ENCODE measurements around the gene ZFP36.
"Not testable (repeated sequence)": the region's sequence is repeated elsewhere in the genome, so short reads cannot be mapped to it uniquely, and the experiment has no call there.

ZFP36 gene

GRCh38 chr19:39369200-39369599 is 37.4 kb upstream of the ZFP36 start:
- H3K27ac ChIP-seq: no peak overlapping the region
- no peak for TF ChIP-seq ZFX (IDR thresholded peaks at IDR 0.05)

- TF ChIP-seq ZFX (IDR thresholded peaks at IDR 0.05) (no peak), CTCF (conservative IDR thresholded peaks at IDR 0.05) (no peak)
- no peak overlapping the region for H3K27ac ChIP-seq
Measured at GRCh38 chr19:39370735-39371134, 35.9 kb upstream of the ZFP36 start.

- no peak overlapping the region for H3K27ac ChIP-seq
- TF ChIP-seq ZFX (IDR thresholded peaks at IDR 0.05): no peak
- TF ChIP-seq CTCF (conservative IDR thresholded peaks at IDR 0.05): no peak
Measured at GRCh38 chr19:39372047-39372802, 34.4 kb upstream of the ZFP36 start.

- no peak overlapping the region for H3K27ac ChIP-seq
- TF ChIP-seq ZFX (IDR thresholded peaks at IDR 0.05): no peak
- no peak for TF ChIP-seq CTCF (conservative IDR thresholded peaks at IDR 0.05)
Measured at GRCh38 chr19:39372941-39373340, 33.7 kb upstream of the ZFP36 start.

GRCh38 chr19:39375929-39376328 is 30.7 kb upstream of the ZFP36 start:
- H3K27ac ChIP-seq: no peak overlapping the region
- TF ChIP-seq ZFX (IDR thresholded peaks at IDR 0.05): no peak
- no peak for TF ChIP-seq CTCF (conservative IDR thresholded peaks at IDR 0.05)

GRCh38 chr19:39377373-39378362 is 29.0 kb upstream of the ZFP36 start:
- TF ChIP-seq ZFX (IDR thresholded peaks at IDR 0.05) (no peak), CTCF (conservative IDR thresholded peaks at IDR 0.05) (no peak)
- H3K27ac ChIP-seq: no peak overlapping the region

- not testable (repeated sequence) for H3K27ac ChIP-seq
Measured at GRCh38 chr19:39379366-39379765, 27.3 kb upstream of the ZFP36 start.

- TF ChIP-seq CTCF (conservative IDR thresholded peaks at IDR 0.05) (no peak), ZFX (IDR thresholded peaks at IDR 0.05) (no peak)
- H3K27ac ChIP-seq: no peak overlapping the region
Measured at GRCh38 chr19:39379865-39380396, 26.7 kb upstream of the ZFP36 start.

All from C4-2B (cell line).